ENCODE results near the gene MPP4. TPM values are rescaled to one million over a fixed set of nuclear protein-coding genes. Genes with fewer than 3 reads are reported as not detected.

The MPP4 gene
- total RNA-seq, 2 donors from 2014 or later = not detected

DNA sequence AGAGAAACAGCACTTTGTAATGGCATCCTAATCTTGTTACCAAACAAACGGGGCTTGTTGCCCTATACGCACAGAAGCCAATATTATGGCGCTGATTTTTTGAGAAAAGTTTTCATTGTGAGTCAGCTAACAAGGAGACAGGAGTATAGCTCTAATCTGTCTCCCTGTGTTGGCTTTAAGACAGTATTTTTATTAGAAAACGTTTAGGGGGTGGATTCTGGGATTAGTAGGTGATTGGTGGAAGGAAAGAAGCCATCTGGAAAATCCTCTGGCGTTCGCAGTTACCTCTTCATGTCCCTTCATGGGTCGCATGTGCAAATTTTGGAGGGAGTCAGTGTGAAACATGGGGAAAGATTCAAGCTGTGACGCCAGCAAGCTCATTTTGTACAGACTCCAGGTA, 54.4 kb downstream of the MPP4 start:
- peak overlapping the region in 1 of 2 donors; percentile 89 for H3K27ac Mint-ChIP-seq
- peaks cover 0 to 7% of the 10 kb centered on the region in 2 donors for H3K36me3 Mint-ChIP-seq
- no peak for ATAC-seq

GRCh38 chr2:201643216-201643890, 55.1 kb downstream of the MPP4 start, which contains the start of gene TMEM237:
TMEM237 (minus strand) TSS chr2:201643503; CDS start chr2:201643400, 103 bp downstream.
- no peaks in the 10 kb centered on the region for H3K9me3 Mint-ChIP-seq
- peaks cover under 1 to 7% of the 10 kb centered on the region in 2 donors for H3K36me3 Mint-ChIP-seq
- peak within 1 kb of the TSS; percentile 89 to 92 for H3K27ac Mint-ChIP-seq
- ATAC-seq = peak; percentile 24 to 47
- DNase-seq (ENCODE audit: low spot score in 2 of 2) = peak in 1 of 2 donors; percentile 37

More for the DNA sequence above, 54.4 kb downstream of the MPP4 start:
- H3K9me3 Mint-ChIP-seq = no peaks in the 10 kb centered on the region
- no peak for DNase-seq (ENCODE audit: low spot score in 2 of 2)

- DNase-seq (ENCODE audit: low spot score in 2 of 2) = peak; percentile 89 to 90
- Mint-ChIP-seq H3K9me3 (no peaks in the 10 kb centered on the region), H3K36me3 (peaks cover 7% of the 10 kb centered on the region in 2 donors), H3K27ac (peak overlapping the region; percentile 89 to 92)
- peak; percentile 77 to 88 for ATAC-seq
Measured at GRCh38 chr2:201642579-201643215, 55.7 kb downstream of the MPP4 start.

DNA sequence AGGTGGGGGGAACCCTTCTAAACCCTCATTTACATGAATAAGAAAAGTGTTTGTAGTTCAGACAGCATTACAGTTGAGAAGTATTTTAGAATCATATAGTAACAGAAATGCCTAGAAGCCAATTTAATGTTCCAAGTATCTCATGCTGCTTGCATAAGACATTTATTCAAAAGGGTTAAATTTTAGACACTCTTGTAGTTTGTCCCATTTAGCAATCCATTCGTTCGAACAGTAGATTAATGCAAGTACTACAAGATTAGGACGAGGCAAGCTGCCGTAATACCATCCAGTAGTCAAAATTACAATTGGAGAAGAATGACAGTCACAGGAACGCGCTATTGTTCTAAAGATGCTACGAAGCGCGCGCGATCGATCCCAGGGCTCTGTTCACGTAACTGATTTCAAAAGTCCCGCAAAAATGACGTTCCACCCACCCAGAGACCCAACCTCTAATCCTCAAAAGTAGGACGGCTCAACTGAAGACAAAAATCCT, 56.3 kb downstream of the MPP4 start:
- Mint-ChIP-seq H3K27ac (peak overlapping the region; percentile 89 to 92), H3K36me3 (peaks cover 7% of the 10 kb centered on the region in 2 donors), H3K9me3 (no peaks in the 10 kb centered on the region)
- DNase-seq (ENCODE audit: low spot score in 2 of 2) (no peak), ATAC-seq (peak; percentile 39 to 42)

- Mint-ChIP-seq H3K27ac (peak overlapping the region in 1 of 2 donors; percentile 23), H3K9me3 (no peaks in the 10 kb centered on the region), H3K36me3 (peaks cover 7 to 11% of the 10 kb centered on the region in 2 donors)
- ATAC-seq = peak; percentile 73 to 92
- DNase-seq (ENCODE audit: low spot score in 2 of 2) = peak in 1 of 2 donors; percentile 37
Measured at GRCh38 chr2:201639205-201639604, 59.2 kb downstream of the MPP4 start.

DNA sequence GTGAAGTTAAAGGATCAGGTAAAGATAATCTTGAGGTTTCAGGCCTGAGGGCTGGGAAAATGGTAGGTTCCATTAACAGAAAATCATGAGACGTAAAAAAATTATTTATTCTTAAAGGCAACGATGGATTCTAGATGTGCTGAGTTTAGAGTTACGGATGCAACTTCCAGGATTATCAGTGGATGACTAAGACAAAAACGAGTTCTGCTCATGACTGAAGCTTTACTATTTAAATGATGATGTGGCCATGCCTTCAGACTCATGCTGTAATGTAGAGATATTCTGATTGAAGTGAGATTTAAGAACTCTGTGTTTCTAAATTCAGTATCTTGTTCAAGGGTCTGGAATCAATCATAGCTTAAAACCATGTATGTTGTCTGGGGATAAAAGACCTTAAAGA, 60.1 kb downstream of the MPP4 start:
- Mint-ChIP-seq H3K27ac (no peak overlapping the region), H3K9me3 (no peaks in the 10 kb centered on the region), H3K36me3 (peaks cover 7 to 11% of the 10 kb centered on the region in 2 donors)
- ATAC-seq = no peak
- DNase-seq (ENCODE audit: low spot score in 2 of 2) = no peak

DNA sequence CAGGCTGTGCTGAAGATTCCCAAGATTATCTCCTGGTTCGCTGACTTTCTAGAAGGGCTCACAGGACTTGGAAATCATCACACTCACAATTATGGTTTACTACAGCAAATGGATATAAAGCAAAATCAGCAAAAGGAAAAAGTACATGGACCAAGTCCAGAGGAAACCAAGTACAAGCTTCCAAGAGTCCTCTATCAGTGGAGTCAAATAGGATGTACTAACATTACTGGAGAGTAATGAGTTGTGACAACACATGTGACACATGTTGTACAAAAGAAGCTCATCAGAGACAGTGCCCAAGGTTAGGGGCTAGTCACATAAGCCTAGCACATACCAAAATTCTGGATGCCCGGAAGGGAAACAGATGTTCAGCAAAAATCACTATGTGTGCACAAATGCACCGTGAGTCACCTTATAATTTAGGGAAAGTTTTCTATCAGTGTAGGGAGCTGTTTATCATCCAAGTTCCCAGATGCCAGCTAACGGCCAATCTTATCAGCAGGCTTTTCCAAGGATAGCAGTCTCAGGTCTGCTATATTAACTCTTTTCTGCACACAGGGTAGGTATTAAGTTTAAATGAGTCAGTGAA, 64.7 kb downstream of the MPP4 start:
- H3K36me3 Mint-ChIP-seq = peaks cover 8 to 15% of the 10 kb centered on the region in 2 donors
- no peak for ATAC-seq
- no peaks in the 10 kb centered on the region for H3K9me3 Mint-ChIP-seq
- DNase-seq (ENCODE audit: low spot score in 2 of 2) = no peak
- H3K27ac Mint-ChIP-seq = no peak overlapping the region

GRCh38 chr2:201631041-201631440, 67.4 kb downstream of the MPP4 start:
- Mint-ChIP-seq H3K9me3 (no peaks in the 10 kb centered on the region), H3K36me3 (peaks cover 8% of the 10 kb centered on the region in 2 donors), H3K27ac (no peak overlapping the region)
- DNase-seq (ENCODE audit: low spot score in 2 of 2) = no peak
- ATAC-seq = no peak

- Mint-ChIP-seq H3K9me3 (no peaks in the 10 kb centered on the region), H3K36me3 (peaks cover 8% of the 10 kb centered on the region in 2 donors), H3K27ac (no peak overlapping the region)
- ATAC-seq = peak in 1 of 2 donors; percentile 41
- DNase-seq (ENCODE audit: low spot score in 2 of 2) = no peak
Measured at GRCh38 chr2:201630577-201630976, 67.9 kb downstream of the MPP4 start.

DNA sequence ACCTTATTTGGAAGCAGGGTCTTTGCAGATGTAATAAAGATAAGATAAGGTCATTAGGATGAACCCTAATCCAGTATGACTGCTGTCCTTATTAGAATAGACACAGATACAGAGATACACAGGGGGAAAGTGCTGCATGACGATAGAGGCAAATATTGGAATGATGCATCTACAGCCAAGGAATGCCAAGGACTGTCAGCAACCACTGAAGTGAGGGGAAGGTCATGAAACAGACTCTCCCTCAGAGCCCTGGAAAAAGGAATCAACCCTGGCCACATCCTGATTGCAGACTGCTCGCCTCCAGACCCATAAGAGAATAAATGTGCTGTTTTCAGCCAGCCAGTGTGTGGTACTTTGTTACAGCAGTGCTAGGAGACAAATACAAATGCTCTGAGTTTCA, 69.9 kb downstream of the MPP4 start:
- DNase-seq (ENCODE audit: low spot score in 2 of 2) (no peak), ATAC-seq (no peak)
- Mint-ChIP-seq H3K9me3 (no peaks in the 10 kb centered on the region), H3K36me3 (peaks cover 4 to 8% of the 10 kb centered on the region in 2 donors), H3K27ac (no peak overlapping the region)

DNA sequence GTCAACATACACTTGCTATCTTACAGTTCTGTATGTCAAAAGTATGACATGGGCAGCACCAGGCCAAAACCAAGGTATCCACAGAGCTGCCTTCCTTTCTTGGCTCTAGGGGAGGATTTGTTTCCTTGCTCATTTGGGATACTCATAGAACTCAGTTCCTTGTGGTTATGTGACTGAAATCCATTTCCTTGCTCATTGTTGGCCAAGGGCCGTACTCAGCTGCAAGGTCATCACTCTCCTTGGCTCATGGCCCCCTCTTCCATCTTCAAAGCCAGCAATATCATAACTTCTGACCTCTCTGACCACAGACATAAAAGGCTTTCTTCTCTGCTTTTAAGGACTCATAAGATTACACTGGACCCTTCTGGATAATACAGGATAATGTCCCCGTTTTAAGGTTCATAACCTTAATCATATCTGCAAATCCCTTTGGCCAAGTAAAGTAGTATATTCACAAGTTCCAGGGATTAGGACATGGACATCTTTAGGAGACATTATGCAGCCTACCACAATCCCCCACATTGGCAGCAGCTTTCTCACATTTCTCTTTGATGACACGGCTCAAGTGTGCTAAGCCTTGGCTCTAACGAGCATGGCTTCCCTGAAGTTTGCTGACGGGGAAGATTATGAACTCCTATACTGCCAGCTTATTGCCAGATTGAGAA, 76.0 kb downstream of the MPP4 start:
- Mint-ChIP-seq H3K27ac (no peak overlapping the region), H3K36me3 (no peaks in the 10 kb centered on the region), H3K9me3 (no peaks in the 10 kb centered on the region)
- no peak for DNase-seq (ENCODE audit: low spot score in 2 of 2)
- ATAC-seq = no peak

- no peaks in the 10 kb centered on the region for H3K9me3 Mint-ChIP-seq
- DNase-seq (ENCODE audit: low spot score in 2 of 2) = no peak
- H3K27ac Mint-ChIP-seq = no peak overlapping the region
- no peak for ATAC-seq
- no peaks in the 10 kb centered on the region for H3K36me3 Mint-ChIP-seq
Measured at GRCh38 chr2:201621293-201621999, 77.0 kb downstream of the MPP4 start.

DNA sequence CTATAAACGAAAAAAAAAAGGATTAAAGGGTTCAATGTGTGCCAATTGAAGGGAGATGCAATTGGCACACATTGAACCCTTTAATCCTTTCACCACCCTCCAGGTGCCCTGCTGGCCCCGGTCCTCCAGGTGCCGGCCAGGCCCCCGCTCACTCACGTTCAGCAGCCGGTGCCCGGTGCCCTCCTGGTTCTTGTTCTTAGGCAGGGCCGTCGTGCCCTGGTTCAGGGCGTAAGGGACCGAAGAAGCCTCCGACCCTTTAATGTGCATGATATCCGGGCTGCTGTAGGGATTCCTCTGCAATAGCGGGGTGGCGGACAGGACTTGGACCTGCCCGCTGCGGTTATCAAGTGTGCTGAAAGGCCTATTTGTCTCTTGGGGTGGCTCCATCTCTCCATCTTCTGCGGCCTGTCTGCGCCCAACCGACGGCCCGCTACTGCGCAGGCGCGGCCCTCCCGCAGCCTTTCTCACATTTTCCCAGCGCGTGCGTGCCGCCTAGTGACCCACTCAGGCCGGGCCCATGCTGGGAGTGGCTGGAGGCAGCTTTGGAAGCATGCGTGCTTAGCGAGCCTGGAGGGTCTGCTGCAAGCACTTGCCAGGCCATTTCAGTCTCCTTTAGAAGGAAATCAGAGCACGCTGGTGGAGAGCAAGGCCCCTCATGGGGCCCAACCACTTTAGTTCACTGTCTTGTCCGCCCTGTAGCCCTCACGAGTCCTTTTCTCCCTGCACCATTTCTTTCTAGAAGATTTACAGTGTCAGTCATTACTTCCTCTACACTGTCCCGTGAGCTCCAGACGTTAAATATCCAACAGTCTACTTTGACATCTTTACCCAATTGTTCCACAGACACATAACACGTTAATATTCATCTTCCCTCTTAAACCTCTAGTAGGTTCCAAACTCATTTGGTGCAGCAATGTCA, 79.4 kb downstream of the MPP4 start:
- DNase-seq (ENCODE audit: low spot score in 2 of 2) (no peak), ATAC-seq (no peak)
- H3K27ac Mint-ChIP-seq = no peak overlapping the region
- no peaks in the 10 kb centered on the region for H3K36me3 Mint-ChIP-seq
- H3K9me3 Mint-ChIP-seq = no peaks in the 10 kb centered on the region

GRCh38 chr2:201608021-201608420, 90.4 kb downstream of the MPP4 start:
- no peaks in the 10 kb centered on the region for H3K36me3 Mint-ChIP-seq
- no peak overlapping the region for H3K27ac Mint-ChIP-seq
- DNase-seq (ENCODE audit: low spot score in 2 of 2) (no peak), ATAC-seq (no peak)
- H3K9me3 Mint-ChIP-seq = peaks cover 0 to 5% of the 10 kb centered on the region in 2 donors

GRCh38 chr2:201607568-201607967, 90.9 kb downstream of the MPP4 start:
- DNase-seq (ENCODE audit: low spot score in 2 of 2) = no peak
- Mint-ChIP-seq H3K27ac (no peak overlapping the region), H3K36me3 (no peaks in the 10 kb centered on the region), H3K9me3 (peaks cover 0 to 5% of the 10 kb centered on the region in 2 donors)
- no peak for ATAC-seq

All from activated naive CD4-positive, alpha-beta T cell treated with anti-CD3 and anti-CD28 coated beads, Interleukin-2, amount 50 U/mL, for 72 hours (primary cell).